GM10248 (cell line): ENCODE measurements around the gene SRC.

Source experiments
- CTCF ChIA-PET: fragments of 300-600 bp; sonication (Branson Sonifier 250); formaldehyde crosslinking; extraction: SDS; loops from one replicate; lab custom pipeline; 2021; ENCODE audit warnings: antibody characterized with exemption; lab: Yijun Ruan, JAX
- POLR2A ChIA-PET: fragments of 350-650 bp; sonication (Branson Sonifier 250); formaldehyde crosslinking; extraction: SDS; loops from one replicate; lab custom pipeline; 2020; ENCODE audit warnings: antibody characterized with exemption; lab: Yijun Ruan, JAX
- DNase-seq: peaks from one replicate; pipeline ENCODE4 v3.0.0; 2012; ENCODE audit errors: extremely low spot score
- CTCF ChIP-seq: IDR thresholded peaks from 2 replicates; pipeline ENCODE4 v1.5.1; 2012; ENCODE audit warnings: mild to moderate bottlenecking, low read depth; ENCODE audit errors: extremely low read depth, missing control alignments, control extremely low read depth

Gene SRC

GRCh38 chr20:37372441-37372840, 26.5 kb downstream of the SRC start:
- DNase-seq = no peak
- ChIA-PET CTCF (interaction anchor here (1.3 to 6.0 kb wide), 3 partner anchors 11 to 102 kb away, joined by 3 to 43 read pairs (median 4); no protein-coding TSS in a partner anchor), POLR2A (interaction anchor here (1.0 kb wide), 1 partner anchor 36 kb away, joined by 3 read pairs; no protein-coding TSS in a partner anchor)
- no peak for TF ChIP-seq CTCF

GRCh38 chr20:37373020-37373598, 27.2 kb downstream of the SRC start:
- POLR2A ChIA-PET = no interaction called here
- CTCF ChIA-PET = interaction anchor here (0.9 to 6.0 kb wide), 5 partner anchors 10 to 177 kb away, joined by 3 to 43 read pairs (median 4); no protein-coding TSS in a partner anchor
- TF ChIP-seq CTCF = no peak
- no peak for DNase-seq

GRCh38 chr20:37375227-37375626, 29.3 kb downstream of the SRC start:
- ChIA-PET POLR2A (no interaction called here), CTCF (interaction anchor here (1.5 to 6.0 kb wide), 2 partner anchors 8 to 10 kb away, joined by 6 to 43 read pairs; no protein-coding TSS in a partner anchor)
- TF ChIP-seq CTCF = no peak
- DNase-seq = no peak

GRCh38 chr20:37376324-37376723, 30.4 kb downstream of the SRC start:
- CTCF ChIA-PET = interaction anchor here (1.4 to 1.5 kb wide), 2 partner anchors 8 to 106 kb away, joined by 3 to 6 read pairs; no protein-coding TSS in a partner anchor
- no peak for DNase-seq
- no peak for TF ChIP-seq CTCF
- POLR2A ChIA-PET = no interaction called here

DNA sequence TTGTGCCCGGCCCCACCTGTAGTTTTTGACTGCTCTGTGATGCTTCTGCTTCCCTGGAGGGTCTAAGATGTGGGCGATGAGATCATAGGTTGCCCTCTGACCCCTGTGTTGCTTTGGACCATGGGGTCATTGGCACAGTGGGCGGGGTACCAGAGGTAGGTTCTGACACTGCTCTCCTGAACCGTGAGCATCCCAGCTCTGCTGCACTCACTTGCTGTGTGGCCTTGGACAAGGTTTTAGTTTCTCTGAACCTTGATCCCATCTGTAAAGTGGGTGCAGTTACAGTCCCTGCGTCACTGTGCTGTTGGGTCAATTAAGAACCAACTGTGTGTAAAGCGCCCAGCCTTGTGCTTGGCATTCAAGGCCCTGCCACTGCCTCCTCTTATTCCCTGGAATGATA, 30.9 kb downstream of the SRC start:
- ChIA-PET CTCF (interaction anchor here (1.4 to 2.0 kb wide), 4 partner anchors 8 to 106 kb away, joined by 3 to 7 read pairs (median 4); no protein-coding TSS in a partner anchor), POLR2A (no interaction called here)
- TF ChIP-seq CTCF = no peak
- no peak for DNase-seq

DNA sequence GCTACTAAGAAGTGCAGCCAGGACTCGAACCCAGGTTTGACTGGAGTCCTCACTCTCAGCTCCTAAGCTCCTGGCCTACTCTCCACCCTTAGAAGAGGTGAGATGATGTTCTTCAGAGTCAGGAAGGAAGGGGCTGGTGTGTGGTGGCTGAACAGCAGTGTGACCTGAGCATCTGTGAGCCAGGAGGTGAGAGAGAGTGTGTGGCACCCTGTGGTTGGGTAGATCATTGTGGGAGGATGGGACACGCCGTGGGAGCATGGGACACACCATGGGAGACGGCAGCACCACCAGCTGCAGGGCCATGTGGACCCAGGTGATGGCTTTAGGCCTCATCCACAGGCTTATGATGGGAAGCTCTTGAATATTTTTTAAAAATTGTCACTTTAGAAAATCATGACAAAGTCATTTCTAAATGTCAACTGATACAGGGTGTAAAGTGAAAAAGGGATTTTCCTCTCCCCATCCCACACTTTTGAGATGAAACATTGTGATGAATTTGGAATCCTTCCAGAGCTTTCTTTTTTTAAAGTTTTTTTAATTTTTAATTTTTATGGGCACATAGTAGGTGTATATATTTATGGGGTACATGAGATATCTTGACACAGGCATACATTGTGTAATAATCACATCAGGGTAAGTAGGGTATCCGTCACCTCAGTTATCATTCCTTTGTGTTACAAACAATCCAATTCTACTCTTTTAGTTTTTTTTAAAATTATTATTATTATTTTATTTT, 31.6 kb downstream of the SRC start:
- DNase-seq = no peak
- CTCF ChIA-PET = interaction anchor here (1.4 to 2.0 kb wide), 3 partner anchors 16 to 107 kb away, joined by 3 to 7 read pairs (median 3); no protein-coding TSS in a partner anchor
- TF ChIP-seq CTCF = no peak
- POLR2A ChIA-PET = no interaction called here
